AML-193 (cell line): ENCODE data around the gene GSTT2.
"Not testable (repeated sequence)": the region's sequence is repeated elsewhere in the genome, so short reads cannot be mapped to it uniquely, and the experiment has no call there.

Experiments
- DNase-seq, 2 experiments: peaks; one replicate each; lab custom pipeline; 2025; lab: John Stamatoyannopoulos, UW

GSTT2 gene

GRCh38 chr22:23974836-23975352, 5.0 kb upstream of the GSTT2 start:
- not testable (repeated sequence) for DNase-seq

GRCh38 chr22:23977304-23977703, 2.6 kb upstream of the GSTT2 start:
- DNase-seq = not testable (repeated sequence)

- DNase-seq = not testable (repeated sequence)
These were observed 633 bp downstream of the GSTT2 start for GRCh38 chr22:23980567-23980966.

- no peak for DNase-seq
These were observed 4.5 kb downstream of the GSTT2 start for GRCh38 chr22:23984430-23984829.

- DNase-seq = not testable (repeated sequence)
These were observed 6.2 kb downstream of the GSTT2 start for GRCh38 chr22:23986089-23986488.

GRCh38 chr22:23986538-23987178, 6.7 kb downstream of the GSTT2 start:
- not testable (repeated sequence) for DNase-seq

GRCh38 chr22:23989583-23990244, 9.8 kb downstream of the GSTT2 start:
- not testable (repeated sequence) for DNase-seq

- not testable (repeated sequence) for DNase-seq
These were observed 13.1 kb downstream of the GSTT2 start for GRCh38 chr22:23993080-23993479.

GRCh38 chr22:23993581-23994177, 13.7 kb downstream of the GSTT2 start:
- not testable (repeated sequence) for DNase-seq

- DNase-seq = no peak
These were observed 17.2 kb downstream of the GSTT2 start for GRCh38 chr22:23997092-23997491.

- not testable (repeated sequence) for DNase-seq
These were observed 19.8 kb downstream of the GSTT2 start for GRCh38 chr22:23999779-24000178.

GRCh38 chr22:24001314-24001713, 21.4 kb downstream of the GSTT2 start:
- no peak for DNase-seq

- no peak for DNase-seq
These were observed 22.3 kb downstream of the GSTT2 start for GRCh38 chr22:24002272-24002671.

GRCh38 chr22:24002851-24003250, 22.9 kb downstream of the GSTT2 start:
- no peak for DNase-seq

- DNase-seq = no peak
These were observed 24.0 kb downstream of the GSTT2 start for GRCh38 chr22:24003887-24004286.

- no peak for DNase-seq
These were observed 25.3 kb downstream of the GSTT2 start, which contains the start of gene GSTT4 for GRCh38 chr22:24005201-24005600. Gene GSTT4, minus strand, starts transcription at chr22:24005453. Its CDS starts 97 bp downstream, at chr22:24005356.

- DNase-seq = no peak
These were observed 26.4 kb downstream of the GSTT2 start for GRCh38 chr22:24006207-24006913.

GRCh38 chr22:24006914-24007214, 26.9 kb downstream of the GSTT2 start:
- DNase-seq = no peak

- DNase-seq = no peak
These were observed 27.5 kb downstream of the GSTT2 start for GRCh38 chr22:24007253-24008021.

- no peak for DNase-seq
These were observed 28.0 kb downstream of the GSTT2 start for GRCh38 chr22:24008022-24008283.

- DNase-seq = no peak
These were observed 28.7 kb downstream of the GSTT2 start for GRCh38 chr22:24008381-24009226.
